B cell (primary cell): ENCODE results near the gene IL5RA. TPM values are rescaled to one million over a fixed set of nuclear protein-coding genes. Genes with fewer than 3 reads are reported as not detected.

Experiments used
- ATAC-seq: fragments of 200-7000 bp; cut with Tn5 transposase; one replicate; pipeline ENCODE4 v1.10.0; 2021; ENCODE audit warnings: low read depth, mild to moderate bottlenecking, moderate number of reproducible peaks, moderate library complexity
- CTCF ChIA-PET: fragments of 350-600 bp; sonication (Branson Sonifier 250); formaldehyde crosslinking; loops from one replicate; lab custom pipeline; 2021; ENCODE audit warnings: antibody characterized with exemption, inconsistent platforms; lab: Charles Lee
- POLR2A ChIA-PET: fragments of 350-600 bp; sonication (Branson Sonifier 250); formaldehyde crosslinking; loops from one replicate; lab custom pipeline; 2021; ENCODE audit warnings: antibody characterized with exemption; lab: Charles Lee
- DNase-seq: peaks from one replicate; pipeline ENCODE4 v3.0.0; 2013
- H2AFZ ChIP-seq: 2 replicates; pipeline ENCODE4 v1.6.1; 2012; ENCODE audit warnings: mild to moderate bottlenecking, low read depth, low read length; ENCODE audit not compliant: insufficient read depth, poor library complexity, severe bottlenecking
- H3K27ac ChIP-seq, 2 donors: 1 replicate in 1 of 2; 2 replicates in 1 of 2; pipeline ENCODE4 v1.5.1; 2012 to 2013; ENCODE audit warnings: low read length in 2 of 2, mild to moderate bottlenecking in 2 of 2, moderate library complexity in 1 of 2
- H3K27me3 ChIP-seq, 4 experiments: fragments of 200-600 bp in 1 of 4; sonication (generic) in 1 of 4; replicated peaks in 1 of 4; 1 replicate in 2 of 4; 2 replicates in 2 of 4; pipeline versions ENCODE4 v1.6.1 to v1.7.0; 2013 to 2016; ENCODE audit warnings: low read length in 3 of 4, mild to moderate bottlenecking in 2 of 4, mixed read lengths in 1 of 4, moderate library complexity in 1 of 4; ENCODE audit not compliant: insufficient read depth in 4 of 4, control insufficient read depth in 3 of 4; ENCODE audit errors: control extremely low read depth in 1 of 4
- H3K36me3 ChIP-seq, 2 experiments: replicated peaks in 1 of 2; 1 replicate in 1 of 2; 2 replicates in 1 of 2; pipeline versions ENCODE4 v1.6.1 to v1.7.1; 2013; ENCODE audit warnings: low read length in 1 of 2; ENCODE audit not compliant: insufficient read depth in 2 of 2, control insufficient read depth in 1 of 2; ENCODE audit errors: control extremely low read depth in 1 of 2, extremely low read depth in 1 of 2
- H3K4me1 ChIP-seq, 2 donors: fragments of 200-600 bp in 1 of 2; sonication (generic) in 1 of 2; 1 replicate in 1 of 2; 2 replicates in 1 of 2; pipeline versions ENCODE4 v1.5.1 to v1.6.1; 2013 to 2017; ENCODE audit warnings: low read length in 2 of 2; ENCODE audit not compliant: control insufficient read depth in 2 of 2, insufficient read depth in 2 of 2
- H3K4me2 ChIP-seq: replicated peaks from 2 replicates; pipeline ENCODE3; 2012; ENCODE audit warnings: mild to moderate bottlenecking, low read depth, low read length; ENCODE audit not compliant: poor library complexity, severe bottlenecking
- H3K4me3 ChIP-seq, 5 experiments: fragments of 200-600 bp in 1 of 5; sonication (generic) in 1 of 5; 1 replicate in 3 of 5; 2 replicates in 2 of 5; pipeline versions ENCODE4 v1.5.1 to v1.7.0; 2011 to 2016; ENCODE audit warnings: low read length in 4 of 5, mild to moderate bottlenecking in 4 of 5, low read depth in 2 of 5, control low read depth in 1 of 5, moderate library complexity in 1 of 5; ENCODE audit not compliant: insufficient read depth in 1 of 5; ENCODE audit errors: control extremely low read depth in 1 of 5, extremely low read depth in 1 of 5
- H3K79me2 ChIP-seq: fragments of 200-600 bp; sonication (generic); one replicate; pipeline ENCODE4 v1.6.0; 2016; ENCODE audit warnings: low read length; ENCODE audit not compliant: control insufficient read depth, insufficient read depth
- H3K9ac ChIP-seq: fragments of 200-600 bp; sonication (generic); 2 replicates; pipeline ENCODE4 v1.6.1; 2017; ENCODE audit warnings: mild to moderate bottlenecking, low read length, moderate library complexity
- H3K9me3 ChIP-seq, 3 donors: one replicate each; pipeline versions ENCODE4 v1.6.1 to v1.7.1; 2013; ENCODE audit warnings: low read length in 2 of 3; ENCODE audit not compliant: control insufficient read depth in 2 of 3, insufficient read depth in 1 of 3; ENCODE audit errors: control extremely low read depth in 1 of 3
- H4K20me1 ChIP-seq: 2 replicates; pipeline ENCODE4 v1.6.0; 2012; ENCODE audit warnings: mild to moderate bottlenecking, low read length; ENCODE audit not compliant: insufficient read depth, control insufficient read depth, poor library complexity, severe bottlenecking
- H3K27ac Mint-ChIP-seq: one replicate; pipeline ENCODE4 v1.8.0; 2021; ENCODE audit warnings: mixed read lengths
- H3K27me3 Mint-ChIP-seq: one replicate; pipeline ENCODE4 v1.8.0; 2021; ENCODE audit warnings: mixed read lengths
- H3K4me1 Mint-ChIP-seq: one replicate; pipeline ENCODE4 v1.8.0; 2021; ENCODE audit warnings: mixed read lengths
- H3K4me3 Mint-ChIP-seq: one replicate; pipeline ENCODE4 v1.8.0; 2021; ENCODE audit warnings: mixed read lengths
- H3K9me3 Mint-ChIP-seq: one replicate; pipeline ENCODE4 v1.8.0; 2022; ENCODE audit warnings: mixed read lengths; ENCODE audit not compliant: insufficient read depth
- EZH2 ChIP-seq: IDR thresholded peaks from 2 replicates; pipeline ENCODE4 v1.6.1; 2012; ENCODE audit warnings: borderline replicate concordance, low read depth, mild to moderate bottlenecking, moderate library complexity, low read length; ENCODE audit not compliant: insufficient read depth, poor library complexity, severe bottlenecking
- whole genome bisulfite sequencing: methylation state at CpG from one replicate; pipeline ENCODE4 v1.1.5; 2013; ENCODE audit warnings: missing lambda C conversion rate; ENCODE audit not compliant: insufficient coverage; 5-methylcytosine and 5-hydroxymethylcytosine counted together
- intact Hi-C: fragments of 100-400 bp; cut with micrococcal nuclease; formaldehyde crosslinking; loops from one replicate; pipeline ENCODE4 v1.10.0; 2022
- polyA plus RNA-seq: library from polyadenylated mRNA; depleted of rRNA; stranded (reverse); fragments of >200 nt; gene quantifications from 2 replicates; pipeline ENCODE4 v1.2.3, GENCODE V29; 2012
- total RNA-seq, 2 donors: library from RNA; stranded (reverse); fragments of 120-200 nt in 1 of 2; gene quantifications; 1 replicate in 1 of 2; 2 replicates in 1 of 2; pipeline versions ENCODE4 v1.2.3 to v1.2.4, GENCODE V29; 2013 to 2022
- TF ChIP-seq, protein P1 (sequence below): fragments of 200-600 bp; IDR thresholded peaks from one replicate; pipeline ENCODE4 v1.8.0; 2022; ENCODE audit warnings: antibody characterized with exemption, mild to moderate bottlenecking

The IL5RA gene
- total and polyA plus RNA-seq, 2 donors (not counting 1 experiment from before 2014, with no cell fraction given) = 1.0 to 2.6 TPM

DNA sequence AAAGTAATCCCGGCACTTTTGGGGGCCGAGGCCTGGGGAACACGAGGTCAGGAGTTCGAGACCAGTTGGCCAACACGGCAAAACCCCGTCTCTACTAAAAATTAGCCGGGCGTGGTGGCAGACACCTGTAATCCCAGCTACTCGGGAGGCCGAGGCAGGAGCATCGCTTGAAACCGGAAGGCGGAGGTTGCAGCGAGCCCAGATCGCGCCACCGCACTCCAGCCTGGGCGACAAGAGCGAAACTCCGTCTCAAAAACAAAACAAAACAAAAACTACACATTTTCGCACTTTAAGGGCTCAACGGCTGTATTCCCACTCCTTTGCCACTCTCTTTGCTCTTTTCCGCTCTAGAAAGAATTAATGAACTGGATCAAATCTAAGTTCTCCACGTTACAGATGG lies 15.8 kb upstream of the IL5RA start:
- H3K36me3 ChIP-seq = peaks cover 3 to 23% of the 10 kb centered on the region in 2 experiments
- WGBS = 97% methylated on average over 22 of the region's 24 CpGs

DNA sequence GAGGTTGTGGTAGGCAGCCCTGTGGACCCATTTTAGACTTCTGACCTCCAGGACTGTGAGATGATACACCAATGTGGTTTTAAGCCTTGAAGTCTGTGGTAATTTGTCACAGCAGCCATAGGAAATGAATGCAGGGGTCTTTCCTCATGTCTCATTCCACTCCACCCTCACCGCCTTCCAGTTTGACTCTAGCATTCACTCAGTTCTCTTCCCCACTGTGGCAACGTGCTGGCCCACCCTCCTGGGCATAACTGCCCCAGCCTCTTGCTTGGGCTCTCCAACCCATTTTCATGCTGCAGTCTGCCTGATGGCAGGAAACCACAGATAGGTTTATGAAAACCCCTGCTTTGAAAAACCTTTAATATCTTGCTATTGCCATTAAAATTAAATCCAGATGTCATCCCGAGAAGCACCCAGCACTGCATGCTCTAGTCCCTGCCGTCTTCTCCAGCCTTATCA lies 9.2 kb upstream of the IL5RA start:
- H3K36me3 ChIP-seq = no peaks in the 10 kb centered on the region
- no peak overlapping the region for H3K27ac ChIP-seq
- POLR2A ChIA-PET = no interaction called here
- no peak for DNase-seq
- Mint-ChIP-seq H3K4me1 (no peaks in the 10 kb centered on the region), H3K27ac (no peak overlapping the region), H3K4me3 (no peak overlapping the region), H3K27me3 (peaks cover 2% of the 10 kb centered on the region), H3K9me3 (peaks cover 2% of the 10 kb centered on the region)
- no peaks in the 10 kb centered on the region for H4K20me1 ChIP-seq
- no peak overlapping the region for H3K4me2 ChIP-seq
- WGBS = 69% methylated on average over 2 of the region's 4 CpGs
- no peaks in the 10 kb centered on the region for H3K79me2 ChIP-seq
- no peak overlapping the region for H3K4me3 ChIP-seq
- H3K9ac ChIP-seq = no peak overlapping the region
- H3K27me3 ChIP-seq = no peaks in the 10 kb centered on the region
- no peaks in the 10 kb centered on the region for H3K9me3 ChIP-seq
- H2AFZ ChIP-seq = no peak overlapping the region
- CTCF ChIA-PET = no interaction called here
- ATAC-seq = no peak
- TF ChIP-seq, protein P1, sequence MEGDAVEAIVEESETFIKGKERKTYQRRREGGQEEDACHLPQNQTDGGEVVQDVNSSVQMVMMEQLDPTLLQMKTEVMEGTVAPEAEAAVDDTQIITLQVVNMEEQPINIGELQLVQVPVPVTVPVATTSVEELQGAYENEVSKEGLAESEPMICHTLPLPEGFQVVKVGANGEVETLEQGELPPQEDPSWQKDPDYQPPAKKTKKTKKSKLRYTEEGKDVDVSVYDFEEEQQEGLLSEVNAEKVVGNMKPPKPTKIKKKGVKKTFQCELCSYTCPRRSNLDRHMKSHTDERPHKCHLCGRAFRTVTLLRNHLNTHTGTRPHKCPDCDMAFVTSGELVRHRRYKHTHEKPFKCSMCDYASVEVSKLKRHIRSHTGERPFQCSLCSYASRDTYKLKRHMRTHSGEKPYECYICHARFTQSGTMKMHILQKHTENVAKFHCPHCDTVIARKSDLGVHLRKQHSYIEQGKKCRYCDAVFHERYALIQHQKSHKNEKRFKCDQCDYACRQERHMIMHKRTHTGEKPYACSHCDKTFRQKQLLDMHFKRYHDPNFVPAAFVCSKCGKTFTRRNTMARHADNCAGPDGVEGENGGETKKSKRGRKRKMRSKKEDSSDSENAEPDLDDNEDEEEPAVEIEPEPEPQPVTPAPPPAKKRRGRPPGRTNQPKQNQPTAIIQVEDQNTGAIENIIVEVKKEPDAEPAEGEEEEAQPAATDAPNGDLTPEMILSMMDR = no peak
- intact Hi-C loops = no loop called here
- H3K4me1 ChIP-seq = no peaks in the 10 kb centered on the region

More for the DNA sequence above, 15.8 kb upstream of the IL5RA start:
- Histone ChIP-seq H4K20me1 (no peaks in the 10 kb centered on the region), H3K27me3 (no peaks in the 10 kb centered on the region), H3K79me2 (peaks cover 47% of the 10 kb centered on the region), H3K4me1 (peaks cover 15 to 24% of the 10 kb centered on the region in 2 donors), H3K27ac (peak overlapping the region; percentile 87 to 97), H2AFZ (peak overlapping the region; percentile 98), H3K4me3 (peak overlapping the region; percentile 60 to 97 (median 86)), H3K9me3 (peaks cover 0 to 4% (median 0%) of the 10 kb centered on the region in 3 donors), H3K9ac (peak overlapping the region; percentile 95), H3K4me2 (peak overlapping the region; percentile 86)
- Mint-ChIP-seq H3K4me1 (peaks cover 30% of the 10 kb centered on the region), H3K27ac (peak overlapping the region; percentile 97), H3K4me3 (peak overlapping the region; percentile 97), H3K27me3 (no peaks in the 10 kb centered on the region), H3K9me3 (no peaks in the 10 kb centered on the region)
- DNase-seq (peak; percentile 9), ATAC-seq (no peak)
- ChIA-PET POLR2A (interaction anchor here (0.6 kb wide), 1 partner anchor 1704 kb away, joined by 3 read pairs; no protein-coding TSS in a partner anchor), CTCF (no interaction called here)
- intact Hi-C loops = loop anchor here (1.0 to 5.0 kb wide), 4 partner anchors 15 to 1366 kb away; partner anchors contain the start of genes CRBN, IL5RA, ITPR1 and SETMAR
- no peak for TF ChIP-seq EZH2
- TF ChIP-seq, protein P1 = no peak
